Activated CD4-positive, alpha-beta memory T cell treated with anti-CD3 and anti-CD28 coated beads for 36 hours (primary cell): ENCODE measurements around the gene ARHGAP35. TPM values are rescaled to one million over a fixed set of nuclear protein-coding genes. Genes with fewer than 3 reads are reported as not detected.
A peak's percentile ranks its signal among the peaks of the same experiment; 100 is the strongest.
"Not testable (repeated sequence)": the region's sequence is repeated elsewhere in the genome, so short reads cannot be mapped to it uniquely, and the experiment has no call there.

Source experiments
- CTCF ChIA-PET: fragments of 350-600 bp; sonication (Branson Sonifier 250); formaldehyde crosslinking; loops from one replicate; lab custom pipeline; 2021; ENCODE audit warnings: antibody characterized with exemption, inconsistent platforms; lab: Charles Lee
- POLR2A ChIA-PET: fragments of 350-600 bp; sonication (Branson Sonifier 250); formaldehyde crosslinking; loops from one replicate; lab custom pipeline; 2021; ENCODE audit warnings: antibody characterized with exemption; lab: Charles Lee
- DNase-seq: peaks from one replicate; pipeline ENCODE4 v3.0.0-alpha.2; 2020
- H3K27ac Mint-ChIP-seq: one replicate; pipeline ENCODE4 v1.8.0; 2021; ENCODE audit warnings: mixed read lengths
- H3K27me3 Mint-ChIP-seq: one replicate; pipeline ENCODE4 v1.8.0; 2021; ENCODE audit warnings: mixed read lengths
- H3K36me3 Mint-ChIP-seq: one replicate; pipeline ENCODE4 v1.8.0; 2021; ENCODE audit warnings: mixed read lengths
- H3K4me1 Mint-ChIP-seq: one replicate; pipeline ENCODE4 v1.8.0; 2021; ENCODE audit warnings: low read depth, mixed read lengths
- H3K4me3 Mint-ChIP-seq: one replicate; pipeline ENCODE4 v1.8.0; 2021; ENCODE audit warnings: mild to moderate bottlenecking, mixed read lengths
- H3K9me3 Mint-ChIP-seq: one replicate; pipeline ENCODE4 v1.8.0; 2021; ENCODE audit warnings: mixed read lengths
- intact Hi-C: fragments of 100-400 bp; cut with micrococcal nuclease; formaldehyde crosslinking; loops from one replicate; pipeline ENCODE4 v1.15.1; 2023
- total RNA-seq, 2 experiments: library from RNA; stranded (reverse); gene quantifications; one replicate each; pipeline ENCODE4 v1.2.3, GENCODE V29; 2021

Gene ARHGAP35
- total RNA-seq, 2 experiments from 2014 or later = 17.8 to 18.5 TPM

GRCh38 chr19:46875657-46876056 is 14.9 kb downstream of the ARHGAP35 start:
- Mint-ChIP-seq H3K4me3 (no peak overlapping the region), H3K27me3 (no peaks in the 10 kb centered on the region), H3K36me3 (no peaks in the 10 kb centered on the region), H3K4me1 (peaks cover 8% of the 10 kb centered on the region), H3K9me3 (no peaks in the 10 kb centered on the region), H3K27ac (no peak overlapping the region)
- intact Hi-C loops = no loop called here
- ChIA-PET CTCF (no interaction called here), POLR2A (no interaction called here)
- DNase-seq = no peak

GRCh38 chr19:46878613-46879375 is 18.0 kb downstream of the ARHGAP35 start:
- intact Hi-C loops = no loop called here
- DNase-seq = no peak
- Mint-ChIP-seq H3K36me3 (no peaks in the 10 kb centered on the region), H3K9me3 (no peaks in the 10 kb centered on the region), H3K4me1 (peaks cover 14% of the 10 kb centered on the region), H3K4me3 (no peak overlapping the region), H3K27me3 (no peaks in the 10 kb centered on the region), H3K27ac (peak overlapping the region; percentile 28)
- ChIA-PET POLR2A (no interaction called here), CTCF (interaction anchor here (0.7 to 1.0 kb wide), 2 partner anchors 38 to 113 kb away, joined by 3 to 4 read pairs; no protein-coding TSS in a partner anchor)

GRCh38 chr19:46880431-46880830 is 19.6 kb downstream of the ARHGAP35 start:
- H3K4me3 Mint-ChIP-seq = no peak overlapping the region
- ChIA-PET CTCF (interaction anchor here (1.1 to 2.0 kb wide), 2 partner anchors 111 to 132 kb away, joined by 3 to 7 read pairs; no protein-coding TSS in a partner anchor), POLR2A (no interaction called here)
- H3K9me3 Mint-ChIP-seq = no peaks in the 10 kb centered on the region
- no peaks in the 10 kb centered on the region for H3K36me3 Mint-ChIP-seq
- H3K4me1 Mint-ChIP-seq = peaks cover 18% of the 10 kb centered on the region
- no peaks in the 10 kb centered on the region for H3K27me3 Mint-ChIP-seq
- DNase-seq = no peak
- no peak overlapping the region for H3K27ac Mint-ChIP-seq
- intact Hi-C loops = no loop called here

GRCh38 chr19:46881092-46881491 is 20.3 kb downstream of the ARHGAP35 start:
- H3K27ac Mint-ChIP-seq = no peak overlapping the region
- POLR2A ChIA-PET = no interaction called here
- H3K4me3 Mint-ChIP-seq = no peak overlapping the region
- H3K27me3 Mint-ChIP-seq = no peaks in the 10 kb centered on the region
- no peaks in the 10 kb centered on the region for H3K9me3 Mint-ChIP-seq
- no peaks in the 10 kb centered on the region for H3K36me3 Mint-ChIP-seq
- H3K4me1 Mint-ChIP-seq = peaks cover 22% of the 10 kb centered on the region
- intact Hi-C loops = no loop called here
- DNase-seq = no peak
- CTCF ChIA-PET = interaction anchor here (1.0 to 2.0 kb wide), 2 partner anchors 24 to 132 kb away, joined by 3 to 7 read pairs; no protein-coding TSS in a partner anchor

GRCh38 chr19:46882034-46882433 is 21.2 kb downstream of the ARHGAP35 start:
- no peaks in the 10 kb centered on the region for H3K9me3 Mint-ChIP-seq
- no peak overlapping the region for H3K4me3 Mint-ChIP-seq
- H3K27me3 Mint-ChIP-seq = no peaks in the 10 kb centered on the region
- no peak overlapping the region for H3K27ac Mint-ChIP-seq
- POLR2A ChIA-PET = no interaction called here
- H3K36me3 Mint-ChIP-seq = no peaks in the 10 kb centered on the region
- no peak for DNase-seq
- CTCF ChIA-PET = interaction anchor here (0.7 to 0.8 kb wide), 2 partner anchors 100 to 244 kb away, joined by 3 read pairs; no protein-coding TSS in a partner anchor
- H3K4me1 Mint-ChIP-seq = peaks cover 29% of the 10 kb centered on the region
- intact Hi-C loops = no loop called here

GRCh38 chr19:46882751-46883150 is 22.0 kb downstream of the ARHGAP35 start:
- H3K27ac Mint-ChIP-seq, H3K27me3 Mint-ChIP-seq, CTCF ChIA-PET, H3K9me3 Mint-ChIP-seq, H3K36me3 Mint-ChIP-seq, intact Hi-C loops, POLR2A ChIA-PET, DNase-seq, H3K4me3 Mint-ChIP-seq: not testable (repeated sequence)
- H3K4me1 Mint-ChIP-seq = peaks cover 36% of the 10 kb centered on the region

GRCh38 chr19:46885411-46885810 is 24.6 kb downstream of the ARHGAP35 start:
- peaks cover 36% of the 10 kb centered on the region for H3K4me1 Mint-ChIP-seq
- DNase-seq = no peak
- POLR2A ChIA-PET = no interaction called here
- intact Hi-C loops = no loop called here
- H3K9me3 Mint-ChIP-seq = no peaks in the 10 kb centered on the region
- H3K36me3 Mint-ChIP-seq = no peaks in the 10 kb centered on the region
- H3K27ac Mint-ChIP-seq = no peak overlapping the region
- H3K4me3 Mint-ChIP-seq = no peak overlapping the region
- CTCF ChIA-PET = interaction anchor here (0.6 to 1.5 kb wide), 5 partner anchors 26 to 325 kb away, joined by 3 to 5 read pairs (median 3); partner anchors contain the start of gene SLC1A5
- H3K27me3 Mint-ChIP-seq = no peaks in the 10 kb centered on the region

GRCh38 chr19:46886546-46887239 is 25.9 kb downstream of the ARHGAP35 start:
- ChIA-PET POLR2A (no interaction called here), CTCF (interaction anchor here (0.6 to 1.2 kb wide), 2 partner anchors 324 to 597 kb away, joined by 3 to 5 read pairs; partner anchors contain the start of gene KPTN)
- peaks cover 44% of the 10 kb centered on the region for H3K4me1 Mint-ChIP-seq
- H3K9me3 Mint-ChIP-seq = no peaks in the 10 kb centered on the region
- H3K4me3 Mint-ChIP-seq = no peak overlapping the region
- H3K27me3 Mint-ChIP-seq = no peaks in the 10 kb centered on the region
- no peaks in the 10 kb centered on the region for H3K36me3 Mint-ChIP-seq
- intact Hi-C loops = loop anchor here (2.0 kb wide), 1 partner anchor 68 kb away; no protein-coding TSS in a partner anchor
- DNase-seq = no peak
- H3K27ac Mint-ChIP-seq = peak overlapping the region; percentile 51

GRCh38 chr19:46887240-46887782 is 26.5 kb downstream of the ARHGAP35 start:
- no peak overlapping the region for H3K4me3 Mint-ChIP-seq
- no peaks in the 10 kb centered on the region for H3K36me3 Mint-ChIP-seq
- CTCF ChIA-PET = no interaction called here
- intact Hi-C loops = loop anchor here (2.0 kb wide), 1 partner anchor 67 kb away; no protein-coding TSS in a partner anchor
- DNase-seq = no peak
- H3K27ac Mint-ChIP-seq = no peak overlapping the region
- peaks cover 41% of the 10 kb centered on the region for H3K4me1 Mint-ChIP-seq
- no peaks in the 10 kb centered on the region for H3K27me3 Mint-ChIP-seq
- no peaks in the 10 kb centered on the region for H3K9me3 Mint-ChIP-seq
- POLR2A ChIA-PET = no interaction called here

GRCh38 chr19:46890423-46891170 is 29.8 kb downstream of the ARHGAP35 start:
- ChIA-PET POLR2A (no interaction called here), CTCF (interaction anchor here (1.8 kb wide), 1 partner anchor 123 kb away, joined by 5 read pairs; no protein-coding TSS in a partner anchor)
- Mint-ChIP-seq H3K4me1 (peaks cover 47% of the 10 kb centered on the region), H3K36me3 (no peaks in the 10 kb centered on the region), H3K4me3 (no peak overlapping the region), H3K9me3 (no peaks in the 10 kb centered on the region), H3K27me3 (no peaks in the 10 kb centered on the region), H3K27ac (no peak overlapping the region)
- DNase-seq = no peak
- intact Hi-C loops = no loop called here

GRCh38 chr19:46892252-46893179 is 31.7 kb downstream of the ARHGAP35 start:
- POLR2A ChIA-PET = no interaction called here
- no peak for DNase-seq
- no peak overlapping the region for H3K4me3 Mint-ChIP-seq
- H3K27ac Mint-ChIP-seq = no peak overlapping the region
- no peaks in the 10 kb centered on the region for H3K27me3 Mint-ChIP-seq
- peaks cover 37% of the 10 kb centered on the region for H3K4me1 Mint-ChIP-seq
- no peaks in the 10 kb centered on the region for H3K36me3 Mint-ChIP-seq
- H3K9me3 Mint-ChIP-seq = no peaks in the 10 kb centered on the region
- CTCF ChIA-PET = interaction anchor here (0.7 to 1.2 kb wide), 3 partner anchors 89 to 100 kb away, joined by 3 to 6 read pairs (median 4); no protein-coding TSS in a partner anchor
- intact Hi-C loops = no loop called here
